CD4-positive, alpha-beta T cell treated with Interleukin-4 for 1 hour (primary cell): Measurements from ENCODE around the gene SEC23IP.
"Not testable (repeated sequence)": the region's sequence is repeated elsewhere in the genome, so short reads cannot be mapped to it uniquely, and the experiment has no call there.

Experiments
- DNase-seq, 2 donors: peaks; one replicate each; pipeline ENCODE4 v3.0.0-alpha.2; 2020 to 2022

SEC23IP gene

GRCh38 chr10:119883901-119884611, 8.5 kb upstream of the SEC23IP start:
- DNase-seq, result not testable (repeated sequence)

DNA sequence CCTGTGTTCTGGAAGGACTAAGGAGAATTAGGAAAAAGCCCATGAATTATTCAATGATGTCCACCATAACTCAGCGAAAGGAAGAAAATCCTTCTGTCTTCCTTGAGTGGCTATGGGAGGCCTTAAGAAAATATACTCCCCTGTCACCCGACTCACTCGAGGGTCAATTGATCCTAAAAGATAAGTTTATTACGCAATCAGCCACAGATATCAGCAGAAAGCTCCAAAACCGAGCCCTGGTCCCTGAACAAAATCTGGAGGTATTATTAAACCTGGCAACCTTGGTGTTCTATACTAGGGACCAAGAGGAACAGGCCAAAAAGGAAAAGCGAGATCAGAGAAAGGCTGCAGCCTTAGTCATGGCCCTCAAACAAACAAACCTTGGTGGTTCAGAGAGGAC, 6.5 kb upstream of the SEC23IP start:
- DNase-seq, result not testable (repeated sequence)

DNA sequence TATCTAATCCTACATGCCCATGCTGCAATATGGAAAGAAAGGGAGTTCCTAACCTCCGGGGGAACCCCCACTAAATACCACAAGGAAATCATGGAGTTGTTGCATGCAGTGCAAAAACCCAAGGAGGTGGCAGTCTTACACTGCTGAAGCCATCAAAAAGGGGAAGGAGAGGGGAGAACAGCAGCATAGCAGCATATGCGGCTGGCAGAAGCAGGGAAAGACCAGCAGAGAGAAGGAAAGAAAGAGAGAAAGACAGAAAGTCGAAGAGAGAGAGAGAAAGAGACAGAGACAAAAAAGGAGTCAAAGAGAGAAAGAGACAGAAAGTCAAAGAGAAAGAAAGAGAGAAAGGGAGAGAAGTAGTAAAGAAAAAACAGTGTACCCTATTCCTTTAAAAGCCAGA, 3.8 kb upstream of the SEC23IP start:
- not testable (repeated sequence) for DNase-seq

DNA sequence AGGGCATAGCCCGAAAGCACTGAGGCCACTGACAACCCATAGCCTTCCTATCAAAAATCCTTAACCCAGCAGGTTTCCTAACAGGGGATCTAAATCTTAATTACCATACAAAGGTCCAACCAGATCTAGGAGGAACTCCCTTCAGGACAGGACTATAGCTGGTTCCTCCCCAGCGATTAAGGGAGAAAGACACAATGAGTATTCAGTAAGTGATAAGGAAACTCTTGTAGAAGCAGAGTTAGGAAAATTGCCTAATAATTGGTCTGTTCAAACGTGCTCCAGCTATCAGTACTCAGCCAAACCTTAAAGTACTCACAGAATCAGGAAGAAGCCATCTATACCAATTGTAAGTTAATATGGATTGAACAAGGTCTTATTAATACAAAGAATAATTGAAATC, 3.3 kb upstream of the SEC23IP start:
- not testable (repeated sequence) for DNase-seq

- not testable (repeated sequence) for DNase-seq
Observed at GRCh38 chr10:119890307-119890706, 2.2 kb upstream of the SEC23IP start.

DNA sequence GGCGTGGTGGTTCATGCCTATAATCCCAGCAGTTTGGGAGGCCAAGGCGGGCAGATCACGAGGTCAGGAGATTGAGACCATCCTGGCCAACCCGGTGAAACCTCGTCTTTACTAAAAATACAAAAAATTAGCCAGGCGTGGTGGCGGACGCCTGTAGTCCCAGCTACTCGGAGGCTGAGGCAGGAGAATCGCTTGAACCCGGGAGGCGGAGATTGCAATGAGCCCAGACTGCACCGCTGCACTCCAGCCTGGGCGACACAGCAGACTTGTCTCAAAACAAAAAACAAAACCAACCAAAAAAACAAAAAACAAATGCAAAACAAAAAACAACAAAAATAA, 712 bp upstream of the SEC23IP start:
- DNase-seq, result not testable (repeated sequence)

- no peak for DNase-seq
Observed at GRCh38 chr10:119893074-119893473, 544 bp downstream of the SEC23IP start.

- DNase-seq, result no peak
Observed at GRCh38 chr10:119893845-119894427, 1.4 kb downstream of the SEC23IP start.

DNA sequence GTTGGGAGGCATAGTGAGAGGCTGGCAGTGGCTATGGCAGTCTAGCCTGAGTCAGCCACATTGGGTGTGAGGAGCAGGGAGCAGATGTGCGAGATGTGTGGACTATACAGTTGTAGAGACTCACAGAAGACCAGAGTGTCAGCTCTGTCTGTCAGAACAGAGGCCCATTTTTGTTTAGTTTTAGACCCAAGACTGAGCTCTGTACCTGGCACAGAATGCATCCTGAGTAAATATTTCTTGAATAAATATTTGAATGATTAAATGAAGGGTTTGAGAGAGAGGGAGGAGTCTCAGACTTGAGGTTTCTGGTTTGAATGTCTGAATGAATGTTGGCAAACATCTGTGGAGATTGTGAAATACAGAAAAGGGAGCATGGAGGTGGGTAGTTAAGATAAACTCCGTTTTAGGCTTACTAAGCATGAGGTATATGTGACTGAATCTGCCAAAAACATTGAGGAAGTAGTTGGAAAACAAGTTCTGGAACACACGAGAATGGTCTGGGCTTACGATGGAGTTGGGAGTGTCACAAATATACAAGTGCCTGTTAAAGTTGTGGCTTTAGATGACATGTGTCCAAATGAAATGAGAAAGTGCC, 3.6 kb downstream of the SEC23IP start:
- no peak for DNase-seq

GRCh38 chr10:119896937-119897770, 4.6 kb downstream of the SEC23IP start:
- DNase-seq, result no peak

DNA sequence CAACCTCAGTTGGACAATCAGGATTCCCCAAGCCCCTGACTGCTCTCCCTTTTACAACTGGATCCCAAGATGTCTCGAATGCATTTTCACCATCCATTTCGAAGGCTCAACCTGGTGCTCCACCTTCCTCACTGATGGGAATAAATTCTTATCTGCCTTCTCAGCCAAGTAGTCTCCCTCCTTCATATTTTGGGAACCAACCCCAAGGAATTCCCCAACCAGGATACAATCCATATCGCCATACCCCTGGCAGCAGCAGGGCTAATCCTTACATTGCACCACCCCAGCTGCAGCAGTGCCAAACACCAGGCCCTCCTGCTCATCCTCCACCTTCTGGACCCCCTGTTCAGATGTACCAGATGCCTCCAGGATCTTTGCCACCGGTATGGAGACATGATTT, 6.0 kb downstream of the SEC23IP start:
- no peak for DNase-seq

- no peak for DNase-seq
Observed at GRCh38 chr10:119903946-119904666, 11.6 kb downstream of the SEC23IP start.

DNA sequence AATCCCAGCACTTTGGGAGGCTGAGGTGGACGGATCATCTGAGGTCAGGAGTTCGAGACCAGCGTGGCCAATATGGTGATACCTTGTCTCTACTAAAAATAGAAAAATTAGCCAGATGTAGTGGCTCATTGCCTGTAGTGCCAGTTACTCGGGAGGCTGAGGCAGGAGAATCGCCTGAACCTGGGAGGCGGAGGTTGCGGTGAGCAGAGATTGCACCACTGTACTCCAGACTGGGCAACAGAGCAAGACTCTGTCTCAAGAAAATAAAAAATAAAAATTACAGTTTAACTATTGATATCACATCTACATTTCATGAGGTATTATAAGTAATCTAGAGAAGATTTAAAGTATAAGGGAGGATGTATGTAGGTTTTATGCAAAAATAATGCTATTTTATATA, 15.2 kb downstream of the SEC23IP start:
- not testable (repeated sequence) for DNase-seq

- no peak for DNase-seq
Observed at GRCh38 chr10:119908166-119908565, 15.6 kb downstream of the SEC23IP start.

GRCh38 chr10:119910689-119911088, 18.2 kb downstream of the SEC23IP start:
- no peak for DNase-seq

DNA sequence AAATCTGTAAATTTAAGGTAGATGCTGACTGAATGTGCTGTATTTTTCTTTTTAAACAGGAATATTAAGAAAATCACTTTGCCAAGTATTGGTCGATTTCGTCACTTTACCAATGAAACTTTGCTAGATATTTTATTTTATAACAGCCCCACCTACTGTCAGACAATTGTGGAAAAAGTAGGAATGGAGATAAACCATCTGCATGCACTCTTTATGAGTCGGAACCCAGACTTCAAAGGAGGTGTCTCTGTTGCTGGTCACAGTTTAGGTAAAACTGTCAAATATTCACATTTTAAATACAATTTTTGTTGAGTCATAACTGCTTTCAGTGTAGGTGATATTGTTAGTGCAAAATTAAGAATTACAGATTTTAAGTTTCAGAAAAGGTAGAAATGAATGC, 25.2 kb downstream of the SEC23IP start:
- no peak for DNase-seq

GRCh38 chr10:119919271-119919670, 26.7 kb downstream of the SEC23IP start:
- no peak for DNase-seq

- DNase-seq, result no peak
Observed at GRCh38 chr10:119919826-119920225, 27.3 kb downstream of the SEC23IP start.

GRCh38 chr10:119928411-119928810, 35.9 kb downstream of the SEC23IP start:
- no peak for DNase-seq

GRCh38 chr10:119931871-119932270, 39.3 kb downstream of the SEC23IP start:
- DNase-seq, result no peak

DNA sequence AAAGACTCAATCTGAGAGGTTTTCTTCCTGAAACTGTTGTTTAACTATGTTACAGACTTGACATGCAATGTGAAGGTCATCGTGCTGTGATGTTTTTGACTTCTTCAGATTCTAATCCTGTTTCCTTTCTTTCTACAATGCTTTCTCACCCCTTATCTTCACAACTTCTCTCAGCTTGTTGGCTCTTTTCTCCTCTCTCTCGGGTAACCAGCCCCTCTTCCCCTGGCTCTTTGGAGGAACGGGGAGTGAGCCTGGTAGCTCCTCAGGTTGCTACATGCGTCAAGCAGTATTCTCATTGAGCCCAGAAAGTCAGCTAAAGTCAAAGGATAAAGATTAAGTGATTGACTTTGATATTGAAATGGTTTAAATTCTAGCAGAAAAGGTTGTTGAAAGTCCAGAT, 40.1 kb downstream of the SEC23IP start:
- no peak for DNase-seq

GRCh38 chr10:119933179-119933578, 40.6 kb downstream of the SEC23IP start:
- no peak for DNase-seq

- DNase-seq, result no peak
Observed at GRCh38 chr10:119940487-119940886, 48.0 kb downstream of the SEC23IP start.
